ENCODE data around the gene ACSL3. TPM values are rescaled to one million over a fixed set of nuclear protein-coding genes. Genes with fewer than 3 reads are reported as not detected.

The ACSL3 gene
- polyA plus RNA-seq, 1 donor from 2014 or later, result 119 TPM

GRCh38 chr2:222964376-222965031 is 103.7 kb downstream of the ACSL3 start:
- Histone ChIP-seq H3F3A (ENCODE audit: insufficient read depth, low read length, poor library complexity, severe bottlenecking) (no peaks in the 10 kb centered on the region), H3K27ac (ENCODE audit: low read length) (no peak overlapping the region), H3K36me3 (ENCODE audit: insufficient read depth, low read length) (no peaks in the 10 kb centered on the region), H3K4me2 (ENCODE audit: low read length) (no peak overlapping the region), H4K20me1 (ENCODE audit: insufficient read depth) (no peaks in the 10 kb centered on the region), H3K9me2 (ENCODE audit: insufficient read depth, low read length) (no peaks in the 10 kb centered on the region), H3K4me3 (ENCODE audit: low read length) (no peak overlapping the region), H3K9me3 (ENCODE audit: low read length) (no peaks in the 10 kb centered on the region), H3K79me2 (replicated peaks; ENCODE audit: insufficient read depth, low read length) (no peaks in the 10 kb centered on the region), H3K9ac (ENCODE audit: low read length) (no peak overlapping the region), H3K27me3 (ENCODE audit: insufficient read depth, low read depth, low read length) (no peaks in the 10 kb centered on the region), H2AFZ (ENCODE audit: low read depth, low read length) (no peak overlapping the region)
- no peak for TF ChIP-seq TAF1 (IDR thresholded peaks at IDR 0.05; ENCODE audit: low read depth)
- TF ChIP-seq, protein P1, sequence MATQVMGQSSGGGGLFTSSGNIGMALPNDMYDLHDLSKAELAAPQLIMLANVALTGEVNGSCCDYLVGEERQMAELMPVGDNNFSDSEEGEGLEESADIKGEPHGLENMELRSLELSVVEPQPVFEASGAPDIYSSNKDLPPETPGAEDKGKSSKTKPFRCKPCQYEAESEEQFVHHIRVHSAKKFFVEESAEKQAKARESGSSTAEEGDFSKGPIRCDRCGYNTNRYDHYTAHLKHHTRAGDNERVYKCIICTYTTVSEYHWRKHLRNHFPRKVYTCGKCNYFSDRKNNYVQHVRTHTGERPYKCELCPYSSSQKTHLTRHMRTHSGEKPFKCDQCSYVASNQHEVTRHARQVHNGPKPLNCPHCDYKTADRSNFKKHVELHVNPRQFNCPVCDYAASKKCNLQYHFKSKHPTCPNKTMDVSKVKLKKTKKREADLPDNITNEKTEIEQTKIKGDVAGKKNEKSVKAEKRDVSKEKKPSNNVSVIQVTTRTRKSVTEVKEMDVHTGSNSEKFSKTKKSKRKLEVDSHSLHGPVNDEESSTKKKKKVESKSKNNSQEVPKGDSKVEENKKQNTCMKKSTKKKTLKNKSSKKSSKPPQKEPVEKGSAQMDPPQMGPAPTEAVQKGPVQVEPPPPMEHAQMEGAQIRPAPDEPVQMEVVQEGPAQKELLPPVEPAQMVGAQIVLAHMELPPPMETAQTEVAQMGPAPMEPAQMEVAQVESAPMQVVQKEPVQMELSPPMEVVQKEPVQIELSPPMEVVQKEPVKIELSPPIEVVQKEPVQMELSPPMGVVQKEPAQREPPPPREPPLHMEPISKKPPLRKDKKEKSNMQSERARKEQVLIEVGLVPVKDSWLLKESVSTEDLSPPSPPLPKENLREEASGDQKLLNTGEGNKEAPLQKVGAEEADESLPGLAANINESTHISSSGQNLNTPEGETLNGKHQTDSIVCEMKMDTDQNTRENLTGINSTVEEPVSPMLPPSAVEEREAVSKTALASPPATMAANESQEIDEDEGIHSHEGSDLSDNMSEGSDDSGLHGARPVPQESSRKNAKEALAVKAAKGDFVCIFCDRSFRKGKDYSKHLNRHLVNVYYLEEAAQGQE (IDR thresholded peaks at IDR 0.05; ENCODE audit: borderline replicate concordance), result no peak
- no peak for TF ChIP-seq EZH2 (IDR thresholded peaks at IDR 0.05; ENCODE audit: borderline replicate concordance, insufficient read depth, low read length, poor library complexity, severe bottlenecking)
- no peak for TF ChIP-seq MXI1 (conservative IDR thresholded peaks at IDR 0.05; ENCODE audit: poor library complexity, severe bottlenecking)
- TF ChIP-seq CTCF (IDR thresholded peaks at IDR 0.05; ENCODE audit: poor library complexity, severe bottlenecking), result no peak
- TF ChIP-seq EP300 (conservative IDR thresholded peaks at IDR 0.05; ENCODE audit: poor library complexity, severe bottlenecking), result no peak
- TF ChIP-seq SMC3 (conservative IDR thresholded peaks at IDR 0.05; ENCODE audit: poor library complexity), result no peak

- no peak overlapping the region for H3K4me3 ChIP-seq (ENCODE audit: low read length)
- H3K27me3 ChIP-seq (ENCODE audit: insufficient read depth, low read depth, low read length), result no peaks in the 10 kb centered on the region
- H3K9me2 ChIP-seq (ENCODE audit: insufficient read depth, low read length), result no peaks in the 10 kb centered on the region
- no peaks in the 10 kb centered on the region for H3K79me2 ChIP-seq (replicated peaks; ENCODE audit: insufficient read depth, low read length)
- H3K9ac ChIP-seq (ENCODE audit: low read length), result no peak overlapping the region
- H3K9me3 ChIP-seq (ENCODE audit: low read length), result no peaks in the 10 kb centered on the region
- H3K4me2 ChIP-seq (ENCODE audit: low read length), result no peak overlapping the region
- H2AFZ ChIP-seq (ENCODE audit: low read depth, low read length), result no peak overlapping the region
- TF ChIP-seq, protein P1 (IDR thresholded peaks at IDR 0.05; ENCODE audit: borderline replicate concordance), result no peak
- no peak for TF ChIP-seq RAD21 (conservative IDR thresholded peaks at IDR 0.05)
- no peak for TF ChIP-seq TAF1 (IDR thresholded peaks at IDR 0.05; ENCODE audit: low read depth)
- TF ChIP-seq POLR2AphosphoS5 (IDR thresholded peaks at IDR 0.05), result no peak
- TF ChIP-seq CTCF (IDR thresholded peaks at IDR 0.05; ENCODE audit: poor library complexity, severe bottlenecking), result no peak
- no peak for TF ChIP-seq EP300 (conservative IDR thresholded peaks at IDR 0.05; ENCODE audit: poor library complexity, severe bottlenecking)
- no peak for TF ChIP-seq MXI1 (conservative IDR thresholded peaks at IDR 0.05; ENCODE audit: poor library complexity, severe bottlenecking)
- TF ChIP-seq EZH2 (IDR thresholded peaks at IDR 0.05; ENCODE audit: borderline replicate concordance, insufficient read depth, low read length, poor library complexity, severe bottlenecking), result no peak
- TF ChIP-seq SMC3 (conservative IDR thresholded peaks at IDR 0.05; ENCODE audit: poor library complexity), result no peak
- no peaks in the 10 kb centered on the region for H3F3A ChIP-seq (ENCODE audit: insufficient read depth, low read length, poor library complexity, severe bottlenecking)
- no peaks in the 10 kb centered on the region for H4K20me1 ChIP-seq (ENCODE audit: insufficient read depth)
- no peak overlapping the region for H3K27ac ChIP-seq (ENCODE audit: low read length)
- H3K36me3 ChIP-seq (ENCODE audit: insufficient read depth, low read length), result no peaks in the 10 kb centered on the region
Observed at GRCh38 chr2:222965555-222965954, 104.7 kb downstream of the ACSL3 start.

All from neural cell (in vitro differentiated cells).